Heart left ventricle (tissue), 13 donors: ENCODE data around the gene INPP4B.

Experiments
- POLR2A ChIP-seq, 2 donors: fragments of 450-650 bp; IDR thresholded peaks; one replicate each; pipeline ENCODE4 v1.6.1; 2017; ENCODE audit warnings: antibody characterized with exemption in 2 of 2, mild to moderate bottlenecking in 2 of 2, moderate library complexity in 2 of 2
- TF ChIP-seq, protein P1 (sequence below), 12 donors: fragments of 200-600 bp; sonication (generic) in 4 of 12; IDR thresholded peaks; one replicate each; pipeline versions ENCODE4 v1.5.0 to v1.8.0; 2018 to 2022; ENCODE audit warnings: antibody characterized with exemption in 12 of 12, mild to moderate bottlenecking in 5 of 12
- donor health status: ischemic (EF 13 %, LVEDD 7.1; RV severe dilation, severe dysfunction).
- donor health status: DM: no; HTN: yes; CAD: no.
- donor health status: DM: no; HTN: no; CAD: no.
- donor health status: ischemic (EF 25% LVEDD 6.9; RV normal size, moderate dysfunction).
- donor health status: ischemic (EF 25% LVEDD 5.7; RV mildly dilated, moderate dysfunction).
- donor health status: ischemic (EF 35%, LVEDD 5.7; RV mildly dilated, moderate dysfunction).
- donor health status: nonischemic (EF 11% LVEDD 7.7; RV severe dilation, severe dysfunction).
- donor health status: DM: yes; HTN: yes; CAD: no.
- donor health status: PGD.
- donor health status: ischemic (EF 29% LVEDD 5.4; RV normal size, mild dysfunction).
- donor health status: nonischemic (EF 23%, LVEDD 6.1; RV moderate dilation, normal function).

GRCh38 chr4:142318280-142318679, 527.8 kb downstream of the INPP4B start:
- TF ChIP-seq, protein P1, sequence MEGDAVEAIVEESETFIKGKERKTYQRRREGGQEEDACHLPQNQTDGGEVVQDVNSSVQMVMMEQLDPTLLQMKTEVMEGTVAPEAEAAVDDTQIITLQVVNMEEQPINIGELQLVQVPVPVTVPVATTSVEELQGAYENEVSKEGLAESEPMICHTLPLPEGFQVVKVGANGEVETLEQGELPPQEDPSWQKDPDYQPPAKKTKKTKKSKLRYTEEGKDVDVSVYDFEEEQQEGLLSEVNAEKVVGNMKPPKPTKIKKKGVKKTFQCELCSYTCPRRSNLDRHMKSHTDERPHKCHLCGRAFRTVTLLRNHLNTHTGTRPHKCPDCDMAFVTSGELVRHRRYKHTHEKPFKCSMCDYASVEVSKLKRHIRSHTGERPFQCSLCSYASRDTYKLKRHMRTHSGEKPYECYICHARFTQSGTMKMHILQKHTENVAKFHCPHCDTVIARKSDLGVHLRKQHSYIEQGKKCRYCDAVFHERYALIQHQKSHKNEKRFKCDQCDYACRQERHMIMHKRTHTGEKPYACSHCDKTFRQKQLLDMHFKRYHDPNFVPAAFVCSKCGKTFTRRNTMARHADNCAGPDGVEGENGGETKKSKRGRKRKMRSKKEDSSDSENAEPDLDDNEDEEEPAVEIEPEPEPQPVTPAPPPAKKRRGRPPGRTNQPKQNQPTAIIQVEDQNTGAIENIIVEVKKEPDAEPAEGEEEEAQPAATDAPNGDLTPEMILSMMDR (IDR thresholded peaks at IDR 0.05): no peak
- no peak for TF ChIP-seq POLR2A (IDR thresholded peaks at IDR 0.05)
